GM12878 (cell line): ENCODE measurements around the gene ATP6V1G1. TPM values are rescaled to one million over a fixed set of nuclear protein-coding genes. Genes with fewer than 3 reads are reported as not detected.
A peak's percentile ranks its signal among the peaks of the same experiment; 100 is the strongest.

Experiments used
- ATAC-seq: fragments of 200-7000 bp; cut with Tn5 transposase; 3 replicates; pipeline ENCODE4 v1.9.1; 2020; ENCODE audit warnings: mild to moderate bottlenecking, moderate library complexity
- BruUV-seq: library from RNA; stranded (reverse); fragments of 400-500 nt; replicated peaks from 2 replicates; lab custom pipeline; 2021; lab: Mats Ljungman, UMichigan
- CTCF ChIA-PET: fragments of 300-600 bp; sonication (Branson Sonifier 250); formaldehyde crosslinking; extraction: SDS; loops from one replicate; lab custom pipeline; 2021; ENCODE audit warnings: inconsistent platforms; lab: Yijun Ruan, JAX
- POLR2A ChIA-PET: fragments of 350-600 bp; formaldehyde crosslinking; extraction: SDS; loops from one replicate; lab custom pipeline; 2021; ENCODE audit warnings: inconsistent platforms; lab: Charles Lee
- RAD21 ChIA-PET: fragments of 300-600 bp; sonication (Branson Sonifier 250); formaldehyde crosslinking; loops from one replicate; lab custom pipeline; 2023; ENCODE audit warnings: antibody characterized with exemption; ENCODE audit not compliant: unreplicated experiment; lab: Charles Lee
- SMC1A ChIA-PET: fragments of 300-600 bp; sonication (Branson Sonifier 250); formaldehyde crosslinking; loops from one replicate; lab custom pipeline; 2023; ENCODE audit not compliant: unreplicated experiment, uncharacterized antibody; lab: Charles Lee
- DNase-seq: peaks from one replicate; pipeline ENCODE4 v3.0.0-alpha.2; 2011; ENCODE audit warnings: low read depth, low spot score
- FAIRE-seq: peaks from 3 replicates; lab custom pipeline; 2011; peaks lifted over from hg19 to GRCh38; lab: Jason Lieb, UNC
- H2AFZ ChIP-seq: 2 replicates; pipeline ENCODE4 v1.6.0; 2011; ENCODE audit warnings: low read depth, low read length, control low read depth; ENCODE audit not compliant: control insufficient read depth
- H3K27ac ChIP-seq: 2 replicates; pipeline ENCODE4 v1.5.1; 2011; ENCODE audit warnings: control low read depth; ENCODE audit not compliant: control insufficient read depth, insufficient read depth
- H3K27me3 ChIP-seq, 2 experiments: replicated peaks in 1 of 2; 2 replicates each; pipeline versions ENCODE4 v1.6.0 to v1.6.1; 2011; ENCODE audit warnings: low read length in 1 of 2; ENCODE audit not compliant: control insufficient read depth in 2 of 2, insufficient read depth in 2 of 2
- H3K36me3 ChIP-seq, 2 experiments: 2 replicates each; pipeline ENCODE4 v1.5.1; 2011; ENCODE audit warnings: low read length in 1 of 2; ENCODE audit not compliant: control insufficient read depth in 2 of 2, insufficient read depth in 2 of 2
- H3K4me1 ChIP-seq: 2 replicates; pipeline ENCODE4 v1.6.1; 2011; ENCODE audit warnings: mild to moderate bottlenecking, low read length, moderate library complexity, mixed read lengths; ENCODE audit not compliant: control insufficient read depth, insufficient read depth
- H3K4me2 ChIP-seq: 2 replicates; pipeline ENCODE4 v1.6.0; 2011; ENCODE audit warnings: control low read depth; ENCODE audit not compliant: control insufficient read depth, insufficient read depth
- H3K4me3 ChIP-seq: fragments of 200-600 bp; sonication (generic); 2 replicates; pipeline ENCODE4 v1.5.1; 2016
- H3K79me2 ChIP-seq: 2 replicates; pipeline ENCODE4 v1.6.0; 2011; ENCODE audit warnings: low read length; ENCODE audit not compliant: control insufficient read depth, insufficient read depth
- H3K9ac ChIP-seq: 2 replicates; pipeline ENCODE4 v1.8.0; 2011; ENCODE audit warnings: low read length, control low read depth, mixed read lengths; ENCODE audit not compliant: control insufficient read depth, insufficient read depth
- H3K9me3 ChIP-seq: replicated peaks from 3 replicates; pipeline ENCODE4 v1.5.1; 2011; ENCODE audit warnings: mild to moderate bottlenecking, low read length; ENCODE audit not compliant: control insufficient read depth, insufficient read depth
- H4K20me1 ChIP-seq: 2 replicates; pipeline ENCODE4 v1.6.0; 2011; ENCODE audit not compliant: control insufficient read depth, insufficient read depth
- HCFC1 ChIP-seq: fragments of 150-350 bp; IDR thresholded peaks from 2 replicates; pipeline ENCODE4 v1.6.1; 2014; ENCODE audit warnings: low read length
- IKZF2 ChIP-seq, 2 experiments: fragments of 450-650 bp; IDR thresholded peaks; 2 replicates each; pipeline ENCODE4 v1.6.1; 2017; ENCODE audit warnings: mild to moderate bottlenecking in 2 of 2, moderate library complexity in 2 of 2
- RUNX3 ChIP-seq: IDR thresholded peaks from 2 replicates; pipeline ENCODE4 v1.6.1; 2012; ENCODE audit warnings: low read length, inconsistent platforms
- WRNIP1 ChIP-seq: IDR thresholded peaks from 2 replicates; pipeline ENCODE4 v1.6.1; 2011; ENCODE audit warnings: low read depth, low read length, improper control_type of control experiment, borderline replicate concordance
- ZNF217 ChIP-seq: fragments of 450-650 bp; IDR thresholded peaks from 2 replicates; pipeline ENCODE4 v1.6.1; 2017; ENCODE audit warnings: antibody characterized with exemption, mild to moderate bottlenecking
- WGBS: methylation state at CpG from one replicate; pipeline ENCODE4 v1.1.6; 2016; ENCODE audit warnings: low lambda C conversion rate; ENCODE audit not compliant: insufficient replicate concordance, insufficient coverage; ENCODE audit errors: missing lambda C conversion rate; 5-methylcytosine and 5-hydroxymethylcytosine counted together
- in situ Hi-C: fragments of 300-500 bp; cut with MboI; formaldehyde crosslinking; loops from 9 replicates; pipeline ENCODE4 v1.14.3; 2018; ENCODE audit warnings: mixed read lengths
- intact Hi-C: fragments of 100-400 bp; cut with micrococcal nuclease; formaldehyde crosslinking; loops from one replicate; pipeline ENCODE4 v1.14.2; 2022; ENCODE audit not compliant: unreplicated experiment
- polyA plus RNA-seq, 11 experiments: library from polyadenylated mRNA; depleted of rRNA in 4 of 11; unstranded in 6 of 11; stranded (reverse) in 5 of 11; fragments of >200 nt; fragmentation: Nextera tagmentation in 4 of 11; fragmentation: Illumina TruSeq in 1 of 11; extraction: Ambion mirVana in 4 of 11; extraction: Trizol in 1 of 11; gene quantifications; 1 replicate in 1 of 11; 2 replicates in 10 of 11; pipeline versions ENCODE4 v1.2.1 to v1.2.3, GENCODE V29; 2011 to 2016; ENCODE audit warnings: inconsistent platforms in 2 of 11, missing spikeins in 2 of 11, low read depth in 1 of 11
- total RNA-seq, 4 experiments: library from RNA; depleted of rRNA in 3 of 4; stranded (reverse); fragments of >200 nt in 3 of 4; fragmentation: Illumina TruSeq in 1 of 4; extraction: Trizol in 1 of 4; gene quantifications; 2 replicates each; pipeline versions ENCODE4 v1.2.1 to v1.2.3, GENCODE V29; 2013 to 2021

Gene ATP6V1G1
- total and polyA plus RNA-seq, 10 of the 15 experiments (the other 5 are each of a cell fraction or from before 2014, with no cell fraction given), result 34.2 to 204 (median 82.5) TPM

DNA sequence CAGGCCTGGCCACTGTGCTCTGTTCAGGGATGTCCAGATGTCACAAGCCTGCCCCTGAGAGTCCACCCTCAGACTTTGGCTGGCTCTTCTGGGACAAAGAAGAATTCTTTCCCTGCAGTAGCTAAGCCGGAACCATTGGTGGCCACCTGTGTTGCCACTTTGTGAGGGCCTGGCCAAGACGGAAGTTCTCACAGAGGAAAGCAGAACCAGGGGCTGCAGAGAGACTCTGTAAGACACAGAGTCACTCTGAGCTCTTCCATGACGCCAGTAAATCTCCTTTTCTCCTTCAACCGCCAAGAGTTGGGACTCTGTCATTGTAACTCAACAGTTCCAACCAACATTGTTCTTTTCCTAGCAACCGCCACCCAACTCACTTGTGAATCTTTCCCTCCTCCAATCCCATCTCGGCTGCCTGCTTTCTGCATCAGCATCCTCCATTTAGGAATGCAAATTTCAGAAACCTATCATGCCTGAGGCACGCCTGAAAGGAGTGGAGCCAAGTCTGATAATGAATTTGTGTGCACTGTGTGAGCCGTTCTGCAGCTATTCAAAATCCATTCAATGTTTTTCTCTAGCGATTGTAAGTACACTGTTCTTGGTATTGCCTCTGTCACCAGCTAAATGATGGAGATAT, 37.8 kb upstream of the ATP6V1G1 start:
- no peak overlapping the region for H3K27ac ChIP-seq
- no peaks in the 10 kb centered on the region for H3K4me1 ChIP-seq
- H3K9me3 ChIP-seq, result no peaks in the 10 kb centered on the region
- ChIA-PET CTCF (interaction anchor here (1.2 kb wide), 1 partner anchor 112 kb away, joined by 4 read pairs; no protein-coding TSS in a partner anchor), SMC1A (interaction anchor here (1.1 to 2.3 kb wide), 7 partner anchors 10 to 104 kb away, joined by 3 to 5 read pairs (median 3); no protein-coding TSS in a partner anchor), POLR2A (no interaction called here), RAD21 (no interaction called here)
- no peaks in the 10 kb centered on the region for H3K36me3 ChIP-seq
- H3K27me3 ChIP-seq, result peaks cover 0 to 5% of the 10 kb centered on the region in 2 experiments; a peak in 2 of 4 replicates
- H2AFZ ChIP-seq, result no peak overlapping the region
- in situ Hi-C loops (no loop called here), intact Hi-C loops (no loop called here)
- no peak overlapping the region for H3K4me3 ChIP-seq
- WGBS, result 41% methylated on average over 9 of the region's 9 CpGs
- no peak for TF ChIP-seq HCFC1
- no peak for TF ChIP-seq IKZF2 (IDR thresholded peaks at IDR 0.05)
- H4K20me1 ChIP-seq, result no peaks in the 10 kb centered on the region
- DNase-seq (no peak), FAIRE-seq (no peak), ATAC-seq (no peak)
- H3K4me2 ChIP-seq, result no peak overlapping the region
- no TSS peak for BruUV-seq
- H3K9ac ChIP-seq, result no peak overlapping the region
- no peaks in the 10 kb centered on the region for H3K79me2 ChIP-seq

DNA sequence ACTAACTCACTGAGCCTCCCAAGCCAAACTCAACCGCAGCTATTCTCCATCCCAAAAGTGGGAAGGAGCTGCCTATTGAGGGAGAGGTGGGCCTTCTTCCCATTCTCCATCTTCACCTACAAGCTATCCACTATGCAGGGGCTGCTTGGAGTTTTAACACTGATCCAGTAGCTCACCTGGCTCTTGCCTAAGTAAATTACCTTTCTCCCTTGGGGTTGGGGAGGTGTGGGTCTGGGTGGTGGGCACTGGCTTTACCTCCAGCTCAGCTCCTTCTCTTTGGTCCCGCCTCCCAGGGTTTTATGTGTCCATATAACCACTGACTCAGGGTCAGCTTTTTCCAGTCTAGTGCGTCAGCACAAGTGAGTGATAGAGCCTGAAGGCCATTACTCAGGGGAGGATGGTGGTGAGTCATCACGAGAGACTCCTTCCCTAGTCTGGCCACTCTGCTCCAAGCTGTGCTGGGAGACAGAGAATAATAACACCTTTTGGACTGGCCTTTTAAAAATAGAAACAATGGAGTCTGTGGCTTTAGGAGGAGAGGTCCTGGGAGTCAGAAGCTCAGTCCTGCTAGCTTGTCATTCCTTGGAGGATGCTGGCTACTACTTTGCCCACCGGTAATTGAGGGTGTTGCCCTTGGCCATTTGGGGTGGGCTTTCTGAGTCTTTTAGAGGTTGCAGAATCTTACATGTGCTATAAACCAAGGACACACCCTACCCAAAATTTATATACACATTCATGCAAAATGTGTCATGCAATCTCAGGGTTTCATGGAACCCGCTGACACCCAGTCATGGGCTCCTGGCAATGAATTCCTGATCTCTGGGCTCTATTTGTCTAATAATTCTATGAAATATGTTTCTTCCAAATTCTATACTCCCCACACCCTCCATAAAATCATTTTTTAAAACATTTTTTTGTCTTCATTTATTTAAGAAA, 35.6 kb upstream of the ATP6V1G1 start:
- peaks cover 0 to 5% of the 10 kb centered on the region in 2 experiments; a peak in 2 of 4 replicates for H3K27me3 ChIP-seq
- no peaks in the 10 kb centered on the region for H3K79me2 ChIP-seq
- H3K4me1 ChIP-seq, result no peaks in the 10 kb centered on the region
- no TSS peak for BruUV-seq
- ChIA-PET POLR2A (interaction anchor here (1.8 kb wide), 1 partner anchor 36 kb away, joined by 5 read pairs; the partner anchor contains the start of gene ATP6V1G1), CTCF (interaction anchor here (0.8 to 1.2 kb wide), 2 partner anchors 13 to 146 kb away, joined by 3 to 5 read pairs; no protein-coding TSS in a partner anchor), SMC1A (interaction anchor here (0.6 to 1.6 kb wide), 3 partner anchors 65 to 1159 kb away, joined by 3 to 4 read pairs (median 3); no protein-coding TSS in a partner anchor), RAD21 (interaction anchor here (1.1 kb wide), 2 partner anchors 33 to 101 kb away, joined by 3 to 4 read pairs; no protein-coding TSS in a partner anchor)
- no peaks in the 10 kb centered on the region for H3K9me3 ChIP-seq
- FAIRE-seq (no peak), ATAC-seq (peak; percentile 50; the same call in 1 of the 3 replicates), DNase-seq (no peak)
- TF ChIP-seq ZNF217 (no peak), WRNIP1 (no peak), RUNX3 (no peak)
- no peaks in the 10 kb centered on the region for H3K36me3 ChIP-seq
- 39% methylated on average over 6 of the region's 6 CpGs for WGBS
- no peak overlapping the region for H2AFZ ChIP-seq
- intact Hi-C loops, result no loop called here
- in situ Hi-C loops, result no loop called here
- H3K4me3 ChIP-seq, result no peak overlapping the region
- H3K27ac ChIP-seq, result no peak overlapping the region
- no peak overlapping the region for H3K4me2 ChIP-seq
- H3K9ac ChIP-seq, result no peak overlapping the region
- H4K20me1 ChIP-seq, result no peaks in the 10 kb centered on the region
